HepG2 (cell line): ENCODE data around the gene SENP5. TPM values are rescaled to one million over a fixed set of nuclear protein-coding genes. Genes with fewer than 3 reads are reported as not detected.

Experiments used
- CEBPZ ChIP-seq: IDR thresholded peaks from 2 replicates; pipeline ENCODE4 v1.6.1; 2012; ENCODE audit warnings: low read length, improper control_type of control experiment
- CSRNP2 ChIP-seq: sonication (generic); formaldehyde crosslinking; conservative IDR thresholded peaks from 2 replicates; pipeline ENCODE4 v1.8.0; 2022; ENCODE audit warnings: low read depth, missing genetic modification reagents
- FOXO4 ChIP-seq: sonication (generic); formaldehyde crosslinking; conservative IDR thresholded peaks from 2 replicates; pipeline ENCODE4 v1.8.1; 2023; ENCODE audit warnings: missing genetic modification reagents
- HNRNPH1 ChIP-seq: fragments of 200-400 bp; formaldehyde crosslinking; optimal IDR thresholded peaks from 2 replicates; pipeline ENCODE3; 2017; ENCODE audit warnings: mild to moderate bottlenecking, low read depth, low read length
- KLF9 ChIP-seq: IDR thresholded peaks from 2 replicates; pipeline ENCODE4 v1.6.1; 2016; ENCODE audit warnings: low read depth
- NR2F6 ChIP-seq, 2 experiments: IDR thresholded peaks; 2 replicates each; pipeline ENCODE4 v1.6.1; 2016; ENCODE audit warnings: antibody characterized with exemption in 1 of 2, mild to moderate bottlenecking in 1 of 2
- SATB2 ChIP-seq: sonication (generic); formaldehyde crosslinking; IDR thresholded peaks from 2 replicates; pipeline ENCODE4 v1.5.0; 2020; ENCODE audit warnings: missing genetic modification reagents
- YEATS2 ChIP-seq: sonication (generic); formaldehyde crosslinking; IDR thresholded peaks from 2 replicates; pipeline ENCODE4 v1.4.0; 2020; ENCODE audit warnings: missing genetic modification reagents, borderline replicate concordance
- ZBTB21 ChIP-seq: sonication (generic); formaldehyde crosslinking; IDR thresholded peaks from 2 replicates; pipeline ENCODE4 v1.4.0; 2020; ENCODE audit warnings: missing genetic modification reagents
- ZBTB33 ChIP-seq: sonication (generic); formaldehyde crosslinking; IDR thresholded peaks from 2 replicates; pipeline ENCODE4 v1.4.0; 2020; ENCODE audit warnings: missing genetic modification reagents
- ZBTB34 ChIP-seq: sonication (generic); formaldehyde crosslinking; IDR thresholded peaks from 2 replicates; pipeline ENCODE4 v1.8.0; 2022; ENCODE audit warnings: mild to moderate bottlenecking, missing genetic modification reagents
- ZFP91 ChIP-seq: sonication (generic); formaldehyde crosslinking; IDR thresholded peaks from 2 replicates; pipeline ENCODE4 v1.9.0; 2022; ENCODE audit warnings: missing genetic modification reagents, mild to moderate bottlenecking, borderline replicate concordance
- ZNF12 ChIP-seq: sonication (generic); formaldehyde crosslinking; IDR thresholded peaks from 2 replicates; pipeline ENCODE4 v1.5.0; 2020; ENCODE audit warnings: missing genetic modification reagents
- ZNF709 ChIP-seq: sonication (generic); formaldehyde crosslinking; IDR thresholded peaks from 2 replicates; pipeline ENCODE4 v1.5.0; 2020; ENCODE audit warnings: mild to moderate bottlenecking, missing genetic modification reagents
- ZNF775 ChIP-seq: sonication (generic); formaldehyde crosslinking; IDR thresholded peaks from 2 replicates; pipeline ENCODE4 v1.4.0; 2020; ENCODE audit warnings: missing genetic modification reagents, mild to moderate bottlenecking, moderate library complexity, borderline replicate concordance
- polyA plus RNA-seq, 8 experiments: library from polyadenylated mRNA; depleted of rRNA in 3 of 8; stranded (reverse) in 7 of 8; unstranded in 1 of 8; fragments of >200 nt; fragmentation: Illumina TruSeq in 4 of 8; extraction: Trizol in 4 of 8; gene quantifications; 2 replicates each; pipeline versions ENCODE4 v1.2.1 to v1.2.3, GENCODE V29; 2011 to 2016; ENCODE audit warnings: low read depth in 4 of 8, missing spikeins in 1 of 8, mixed read lengths in 1 of 8; ENCODE audit not compliant: insufficient read depth in 1 of 8
- total RNA-seq, 5 experiments: library from RNA; depleted of rRNA; stranded (reverse); fragments of >200 nt; fragmentation: Illumina TruSeq; extraction: Trizol; gene quantifications; 2 replicates each; pipeline ENCODE4 v1.2.3, GENCODE V29; 2016; ENCODE audit warnings: low read depth in 1 of 5

SENP5 gene
- total and polyA plus RNA-seq, 2 of the 13 experiments (the other 11 are each of a cell fraction or from before 2014, with no cell fraction given) = 17.6 to 30.9 TPM

GRCh38 chr3:196942226-196942914 lies 74.7 kb downstream of the SENP5 start, which contains the start of gene NCBP2 (continued):
- TF ChIP-seq CEBPZ (no peak), HNRNPH1 (no peak), FOXO4 (CRISPR knock-in tag) (no peak), NR2F6 (IDR thresholded peaks at IDR 0.05) (no peak; the same call in 1 of the 2 replicates), NR2F6 (CRISPR knock-in tag; IDR thresholded peaks at IDR 0.05) (peak; percentile 67), SATB2 (CRISPR knock-in tag) (no peak), ZBTB21 (CRISPR knock-in tag) (no peak), ZFP91 (CRISPR knock-in tag) (peak; percentile 97), ZNF775 (CRISPR knock-in tag) (no peak; the same call in 1 of the 2 replicates), YEATS2 (CRISPR knock-in tag) (peak; percentile 92; the same call in 1 of the 2 replicates), ZNF12 (CRISPR knock-in tag) (0 out of 2 replicates have a peak, but pooled peaks have one; percentile 34), KLF9 (CRISPR knock-in tag) (no peak), ZBTB34 (CRISPR knock-in tag) (peak; percentile 78), ZBTB33 (CRISPR knock-in tag) (peak; percentile 77), CSRNP2 (CRISPR knock-in tag) (no peak), ZNF709 (peak; percentile 89; the same call in 1 of the 2 replicates)
